GM23338 (cell line): ENCODE results near the gene NR2C2AP.

Source experiments
- CREB1 ChIP-seq: fragments of 250-450 bp; sonication (Bioruptor Pico); IDR thresholded peaks from 2 replicates; pipeline ENCODE4 v1.5.0; 2020; ENCODE audit warnings: low read depth, mild to moderate bottlenecking, moderate library complexity
- EZH2 ChIP-seq: fragments of 200-600 bp; sonication (generic); IDR thresholded peaks from one replicate; pipeline ENCODE4 v1.8.0; 2017; ENCODE audit warnings: antibody characterized with exemption, mild to moderate bottlenecking, low read depth; ENCODE audit not compliant: unreplicated experiment
- EZH2phosphoT487 ChIP-seq: fragments of 200-600 bp; sonication (generic); IDR thresholded peaks from one replicate; pipeline ENCODE4 v1.8.1; 2018; ENCODE audit warnings: antibody characterized with exemption; ENCODE audit not compliant: unreplicated experiment
- JUNB ChIP-seq: IDR thresholded peaks from one replicate; pipeline ENCODE4 v1.6.1; 2016; ENCODE audit warnings: antibody characterized with exemption; ENCODE audit not compliant: unreplicated experiment
- POLR2AphosphoS5 ChIP-seq: IDR thresholded peaks from 2 replicates; pipeline ENCODE4 v1.6.1; 2016; ENCODE audit warnings: antibody characterized with exemption, low read depth
- STAT1 ChIP-seq: IDR thresholded peaks from one replicate; pipeline ENCODE4 v1.6.1; 2016; ENCODE audit warnings: antibody characterized with exemption; ENCODE audit not compliant: unreplicated experiment
- TF ChIP-seq, protein P1 (sequence below), 2 experiments: fragments of 200-600 bp in 1 of 2; sonication (generic) in 1 of 2; conservative IDR thresholded peaks; 2 replicates each; pipeline versions ENCODE4 v1.5.1 to v1.6.1; 2016 to 2017; ENCODE audit warnings: antibody characterized with exemption in 2 of 2, low read depth in 2 of 2, mild to moderate bottlenecking in 2 of 2, moderate library complexity in 1 of 2
- TF ChIP-seq, protein P2 (sequence below): IDR thresholded peaks from one replicate; pipeline ENCODE4 v1.6.1; 2018; ENCODE audit warnings: antibody characterized with exemption; ENCODE audit not compliant: unreplicated experiment
- TF ChIP-seq, protein P3 (sequence below): IDR thresholded peaks from 2 replicates; pipeline ENCODE4 v1.6.1; 2016; ENCODE audit warnings: antibody characterized with exemption

- TF ChIP-seq, protein P1, sequence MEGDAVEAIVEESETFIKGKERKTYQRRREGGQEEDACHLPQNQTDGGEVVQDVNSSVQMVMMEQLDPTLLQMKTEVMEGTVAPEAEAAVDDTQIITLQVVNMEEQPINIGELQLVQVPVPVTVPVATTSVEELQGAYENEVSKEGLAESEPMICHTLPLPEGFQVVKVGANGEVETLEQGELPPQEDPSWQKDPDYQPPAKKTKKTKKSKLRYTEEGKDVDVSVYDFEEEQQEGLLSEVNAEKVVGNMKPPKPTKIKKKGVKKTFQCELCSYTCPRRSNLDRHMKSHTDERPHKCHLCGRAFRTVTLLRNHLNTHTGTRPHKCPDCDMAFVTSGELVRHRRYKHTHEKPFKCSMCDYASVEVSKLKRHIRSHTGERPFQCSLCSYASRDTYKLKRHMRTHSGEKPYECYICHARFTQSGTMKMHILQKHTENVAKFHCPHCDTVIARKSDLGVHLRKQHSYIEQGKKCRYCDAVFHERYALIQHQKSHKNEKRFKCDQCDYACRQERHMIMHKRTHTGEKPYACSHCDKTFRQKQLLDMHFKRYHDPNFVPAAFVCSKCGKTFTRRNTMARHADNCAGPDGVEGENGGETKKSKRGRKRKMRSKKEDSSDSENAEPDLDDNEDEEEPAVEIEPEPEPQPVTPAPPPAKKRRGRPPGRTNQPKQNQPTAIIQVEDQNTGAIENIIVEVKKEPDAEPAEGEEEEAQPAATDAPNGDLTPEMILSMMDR (conservative IDR thresholded peaks at IDR 0.05; ENCODE audit: low read depth in 2 of 2): no peak
- TF ChIP-seq EZH2phosphoT487: no peak
- TF ChIP-seq POLR2AphosphoS5: peak; percentile 58
- no peak for TF ChIP-seq JUNB
- TF ChIP-seq CREB1 (CRISPR knock-in tag): no peak
- TF ChIP-seq, protein P2, sequence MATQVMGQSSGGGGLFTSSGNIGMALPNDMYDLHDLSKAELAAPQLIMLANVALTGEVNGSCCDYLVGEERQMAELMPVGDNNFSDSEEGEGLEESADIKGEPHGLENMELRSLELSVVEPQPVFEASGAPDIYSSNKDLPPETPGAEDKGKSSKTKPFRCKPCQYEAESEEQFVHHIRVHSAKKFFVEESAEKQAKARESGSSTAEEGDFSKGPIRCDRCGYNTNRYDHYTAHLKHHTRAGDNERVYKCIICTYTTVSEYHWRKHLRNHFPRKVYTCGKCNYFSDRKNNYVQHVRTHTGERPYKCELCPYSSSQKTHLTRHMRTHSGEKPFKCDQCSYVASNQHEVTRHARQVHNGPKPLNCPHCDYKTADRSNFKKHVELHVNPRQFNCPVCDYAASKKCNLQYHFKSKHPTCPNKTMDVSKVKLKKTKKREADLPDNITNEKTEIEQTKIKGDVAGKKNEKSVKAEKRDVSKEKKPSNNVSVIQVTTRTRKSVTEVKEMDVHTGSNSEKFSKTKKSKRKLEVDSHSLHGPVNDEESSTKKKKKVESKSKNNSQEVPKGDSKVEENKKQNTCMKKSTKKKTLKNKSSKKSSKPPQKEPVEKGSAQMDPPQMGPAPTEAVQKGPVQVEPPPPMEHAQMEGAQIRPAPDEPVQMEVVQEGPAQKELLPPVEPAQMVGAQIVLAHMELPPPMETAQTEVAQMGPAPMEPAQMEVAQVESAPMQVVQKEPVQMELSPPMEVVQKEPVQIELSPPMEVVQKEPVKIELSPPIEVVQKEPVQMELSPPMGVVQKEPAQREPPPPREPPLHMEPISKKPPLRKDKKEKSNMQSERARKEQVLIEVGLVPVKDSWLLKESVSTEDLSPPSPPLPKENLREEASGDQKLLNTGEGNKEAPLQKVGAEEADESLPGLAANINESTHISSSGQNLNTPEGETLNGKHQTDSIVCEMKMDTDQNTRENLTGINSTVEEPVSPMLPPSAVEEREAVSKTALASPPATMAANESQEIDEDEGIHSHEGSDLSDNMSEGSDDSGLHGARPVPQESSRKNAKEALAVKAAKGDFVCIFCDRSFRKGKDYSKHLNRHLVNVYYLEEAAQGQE: no peak
- no peak for TF ChIP-seq EZH2
- TF ChIP-seq, protein P3, sequence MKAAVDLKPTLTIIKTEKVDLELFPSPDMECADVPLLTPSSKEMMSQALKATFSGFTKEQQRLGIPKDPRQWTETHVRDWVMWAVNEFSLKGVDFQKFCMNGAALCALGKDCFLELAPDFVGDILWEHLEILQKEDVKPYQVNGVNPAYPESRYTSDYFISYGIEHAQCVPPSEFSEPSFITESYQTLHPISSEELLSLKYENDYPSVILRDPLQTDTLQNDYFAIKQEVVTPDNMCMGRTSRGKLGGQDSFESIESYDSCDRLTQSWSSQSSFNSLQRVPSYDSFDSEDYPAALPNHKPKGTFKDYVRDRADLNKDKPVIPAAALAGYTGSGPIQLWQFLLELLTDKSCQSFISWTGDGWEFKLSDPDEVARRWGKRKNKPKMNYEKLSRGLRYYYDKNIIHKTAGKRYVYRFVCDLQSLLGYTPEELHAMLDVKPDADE: no peak
- no peak for TF ChIP-seq STAT1
Measured at GRCh38 chr19:19192910-19193423, 10.2 kb downstream of the NR2C2AP start.
